Body of pancreas (tissue), 4 donors: ENCODE data around the gene HSPA12B. TPM values are rescaled to one million over a fixed set of nuclear protein-coding genes. Genes with fewer than 3 reads are reported as not detected.

Experiments used
- ATAC-seq: fragments of 150-250 bp; one replicate; pipeline ENCODE4 v1.9.1; 2016
- DNase-seq, 4 donors: peaks; one replicate each; pipeline ENCODE4 v3.0.0-alpha.2; 2019
- H3K27ac ChIP-seq, 4 donors: fragments of 200-600 bp; sonication (generic); 1 replicate in 3 of 4; 2 replicates in 1 of 4; pipeline versions ENCODE4 v1.5.1 to v1.6.1; 2016 to 2019; ENCODE audit warnings: mild to moderate bottlenecking in 1 of 4, mixed read lengths in 1 of 4, moderate library complexity in 1 of 4
- H3K27me3 ChIP-seq, 2 donors: fragments of 200-600 bp; sonication (generic); one replicate each; pipeline ENCODE4 v1.6.0; 2016; ENCODE audit warnings: mild to moderate bottlenecking in 1 of 2
- H3K36me3 ChIP-seq, 2 donors: fragments of 200-600 bp; sonication (generic); replicated peaks in 1 of 2; 2 replicates each; pipeline ENCODE4 v1.5.1; 2016; ENCODE audit warnings: low read depth in 2 of 2; ENCODE audit not compliant: insufficient read depth in 1 of 2
- H3K4me1 ChIP-seq: fragments of 200-600 bp; sonication (generic); one replicate; pipeline ENCODE4 v1.6.0; 2016
- H3K4me3 ChIP-seq, 2 donors: fragments of 200-600 bp; sonication (generic); 1 replicate in 1 of 2; 2 replicates in 1 of 2; pipeline ENCODE4 v1.5.1; 2016 to 2019
- H3K9me3 ChIP-seq, 3 donors: fragments of 200-600 bp; sonication (generic); 1 replicate in 2 of 3; 2 replicates in 1 of 3; pipeline ENCODE4 v1.5.1; 2016
- POLR2A ChIP-seq, 3 donors: fragments of 450-650 bp; IDR thresholded peaks; one replicate each; pipeline ENCODE4 v1.6.1; 2016; ENCODE audit warnings: antibody characterized with exemption in 3 of 3, mild to moderate bottlenecking in 2 of 3
- WGBS, 2 donors: methylation state at CpG; one replicate each; pipeline ENCODE4 v1.1.5; 2017; 5-methylcytosine and 5-hydroxymethylcytosine counted together
- intact Hi-C: fragments of 100-400 bp; cut with DNase I; formaldehyde crosslinking; loops from one replicate; pipeline ENCODE4 v1.15.1; 2023
- total RNA-seq, 2 donors: library from RNA; depleted of rRNA; stranded (reverse); fragments of >200 nt; gene quantifications; one replicate each; pipeline ENCODE4 v1.1.0, GENCODE V29; 2016
- TF ChIP-seq, protein P1 (sequence below), 7 experiments: fragments of 450-650 bp in 4 of 7; fragments of 200-600 bp in 3 of 7; sonication (generic) in 3 of 7; IDR thresholded peaks; one replicate each; pipeline ENCODE4 v1.5.1; 2016 to 2019; ENCODE audit warnings: antibody characterized with exemption in 7 of 7

Gene HSPA12B
- total RNA-seq, 2 donors from 2014 or later, result 3.3 to 4.4 TPM

GRCh38 chr20:3724356-3724755, 8.1 kb upstream of the HSPA12B start:
- ATAC-seq (no peak), DNase-seq (no peak)
- TF ChIP-seq, protein P1, sequence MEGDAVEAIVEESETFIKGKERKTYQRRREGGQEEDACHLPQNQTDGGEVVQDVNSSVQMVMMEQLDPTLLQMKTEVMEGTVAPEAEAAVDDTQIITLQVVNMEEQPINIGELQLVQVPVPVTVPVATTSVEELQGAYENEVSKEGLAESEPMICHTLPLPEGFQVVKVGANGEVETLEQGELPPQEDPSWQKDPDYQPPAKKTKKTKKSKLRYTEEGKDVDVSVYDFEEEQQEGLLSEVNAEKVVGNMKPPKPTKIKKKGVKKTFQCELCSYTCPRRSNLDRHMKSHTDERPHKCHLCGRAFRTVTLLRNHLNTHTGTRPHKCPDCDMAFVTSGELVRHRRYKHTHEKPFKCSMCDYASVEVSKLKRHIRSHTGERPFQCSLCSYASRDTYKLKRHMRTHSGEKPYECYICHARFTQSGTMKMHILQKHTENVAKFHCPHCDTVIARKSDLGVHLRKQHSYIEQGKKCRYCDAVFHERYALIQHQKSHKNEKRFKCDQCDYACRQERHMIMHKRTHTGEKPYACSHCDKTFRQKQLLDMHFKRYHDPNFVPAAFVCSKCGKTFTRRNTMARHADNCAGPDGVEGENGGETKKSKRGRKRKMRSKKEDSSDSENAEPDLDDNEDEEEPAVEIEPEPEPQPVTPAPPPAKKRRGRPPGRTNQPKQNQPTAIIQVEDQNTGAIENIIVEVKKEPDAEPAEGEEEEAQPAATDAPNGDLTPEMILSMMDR (IDR thresholded peaks at IDR 0.05), result no peak
- no peak for TF ChIP-seq POLR2A (IDR thresholded peaks at IDR 0.05)
- no peak overlapping the region for H3K27ac ChIP-seq
- no peaks in the 10 kb centered on the region for H3K9me3 ChIP-seq
- no peak overlapping the region for H3K4me3 ChIP-seq
- H3K36me3 ChIP-seq, result no peaks in the 10 kb centered on the region
- H3K27me3 ChIP-seq, result no peaks in the 10 kb centered on the region
- no peaks in the 10 kb centered on the region for H3K4me1 ChIP-seq
- intact Hi-C loops, result no loop called here
- 57 to 75% methylated on average over 2 to 4 of the region's 4 CpGs for WGBS, 2 donors

DNA sequence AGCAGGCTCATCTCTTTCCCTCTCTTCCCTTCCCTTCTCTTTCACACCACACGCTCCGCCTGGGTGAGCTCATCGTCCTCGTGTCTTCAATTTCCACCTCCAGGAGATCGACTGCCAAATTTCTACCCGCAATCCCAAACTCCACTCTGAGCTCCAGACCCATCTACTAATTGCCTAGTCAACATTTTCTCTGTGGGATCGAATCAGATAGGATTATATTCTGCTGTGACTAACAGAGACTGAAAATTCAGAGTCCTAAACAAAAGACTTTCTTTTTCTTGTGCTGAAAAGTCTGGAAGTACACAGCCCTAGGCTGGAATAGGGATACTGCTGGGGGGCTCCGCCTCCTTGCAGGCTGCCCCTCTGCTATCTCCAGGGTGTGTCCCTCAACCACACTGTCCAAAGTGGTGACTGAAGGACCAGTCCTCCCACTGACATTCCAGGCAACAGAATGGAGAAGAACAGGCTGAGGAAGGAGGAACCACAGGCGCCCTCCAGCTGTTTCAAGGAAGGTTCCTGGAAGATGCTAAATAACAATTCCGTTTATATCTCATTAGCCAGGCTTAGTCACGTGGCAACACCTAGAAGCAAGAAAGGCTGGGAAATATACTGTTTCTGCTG, 5.0 kb upstream of the HSPA12B start:
- Histone ChIP-seq H3K4me1 (peaks cover 4% of the 10 kb centered on the region), H3K27me3 (no peaks in the 10 kb centered on the region), H3K27ac (no peak overlapping the region), H3K9me3 (no peaks in the 10 kb centered on the region), H3K36me3 (no peaks in the 10 kb centered on the region), H3K4me3 (no peak overlapping the region)
- intact Hi-C loops, result no loop called here
- ATAC-seq (no peak), DNase-seq (no peak)
- 37 to 43% methylated on average over 10 to 11 of the region's 11 CpGs for WGBS, 2 donors
- TF ChIP-seq POLR2A (IDR thresholded peaks at IDR 0.05), result no peak
- TF ChIP-seq, protein P1 (IDR thresholded peaks at IDR 0.05), result no peak

GRCh38 chr20:3728354-3728753, 4.1 kb upstream of the HSPA12B start:
- DNase-seq, result no peak
- TF ChIP-seq, protein P1 (IDR thresholded peaks at IDR 0.05), result no peak
- no peak for TF ChIP-seq POLR2A (IDR thresholded peaks at IDR 0.05)
- H3K36me3 ChIP-seq, result no peaks in the 10 kb centered on the region
- H3K4me3 ChIP-seq, result no peak overlapping the region
- H3K27ac ChIP-seq, result no peak overlapping the region
- H3K4me1 ChIP-seq, result peaks cover 4% of the 10 kb centered on the region
- no peak for ATAC-seq
- intact Hi-C loops, result no loop called here
- 73 to 74% methylated on average over 4 to 5 of the region's 5 CpGs for WGBS, 2 donors
- no peaks in the 10 kb centered on the region for H3K27me3 ChIP-seq
- no peaks in the 10 kb centered on the region for H3K9me3 ChIP-seq

DNA sequence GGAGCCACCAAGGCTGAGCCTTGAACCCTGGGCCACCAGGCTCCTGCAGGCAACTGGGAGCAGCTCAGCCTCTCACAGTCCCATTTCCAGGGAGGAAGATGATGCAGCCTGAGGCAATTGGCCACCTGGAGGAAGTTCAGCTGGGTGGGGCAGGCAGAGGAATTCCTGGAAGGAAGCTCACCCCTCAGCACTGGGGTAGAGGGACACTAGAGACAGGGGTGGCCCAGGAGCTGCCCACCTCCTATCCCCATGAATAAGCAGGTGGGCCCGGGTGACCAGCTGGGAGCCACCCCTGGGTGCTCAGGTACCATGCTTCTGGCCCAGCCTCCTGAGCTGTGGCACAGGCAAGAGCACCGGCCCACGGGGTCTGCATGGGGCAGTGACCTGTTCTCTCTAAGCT, 3.6 kb upstream of the HSPA12B start:
- intact Hi-C loops, result no loop called here

More for the DNA sequence above, 3.6 kb upstream of the HSPA12B start:
- no peak overlapping the region for H3K4me3 ChIP-seq
- H3K27ac ChIP-seq, result no peak overlapping the region
- DNase-seq, result no peak
- peaks cover 4% of the 10 kb centered on the region for H3K4me1 ChIP-seq
- WGBS, 2 donors, result 33 to 50% methylated on average over 1 to 2 of the region's 3 CpGs
- no peaks in the 10 kb centered on the region for H3K36me3 ChIP-seq
- H3K27me3 ChIP-seq, result no peaks in the 10 kb centered on the region
- no peaks in the 10 kb centered on the region for H3K9me3 ChIP-seq
- TF ChIP-seq, protein P1 (IDR thresholded peaks at IDR 0.05), result no peak
- TF ChIP-seq POLR2A (IDR thresholded peaks at IDR 0.05), result no peak
- ATAC-seq, result no peak
